ENCODE results near the gene TSR3.

Gene TSR3

GRCh38 chr16:1377406-1378010 lies 25.8 kb upstream of the TSR3 start:
- DNase-seq: no peak

GRCh38 chr16:1375741-1376410 lies 24.2 kb upstream of the TSR3 start:
- no peak for DNase-seq

GRCh38 chr16:1375298-1375640 lies 23.6 kb upstream of the TSR3 start:
- no peak for DNase-seq

- no peak for DNase-seq
These were observed 23.0 kb upstream of the TSR3 start for GRCh38 chr16:1374418-1375297.

- no peak for DNase-seq
These were observed 20.7 kb upstream of the TSR3 start for GRCh38 chr16:1372292-1372950.

GRCh38 chr16:1371054-1371978 lies 19.6 kb upstream of the TSR3 start:
- no peak for DNase-seq

- DNase-seq: no peak
These were observed 16.0 kb upstream of the TSR3 start for GRCh38 chr16:1367486-1368174.

- no peak for DNase-seq
These were observed 15.1 kb upstream of the TSR3 start for GRCh38 chr16:1366712-1367299.

- DNase-seq: no peak
These were observed 14.5 kb upstream of the TSR3 start for GRCh38 chr16:1366060-1366711.

- no peak for DNase-seq
These were observed 12.8 kb upstream of the TSR3 start for GRCh38 chr16:1364510-1364909.

GRCh38 chr16:1363501-1364041 lies 11.9 kb upstream of the TSR3 start:
- DNase-seq: peak; percentile 34

- DNase-seq: no peak
These were observed 11.1 kb upstream of the TSR3 start for GRCh38 chr16:1362807-1363206.

- no peak for DNase-seq
These were observed 10.1 kb upstream of the TSR3 start for GRCh38 chr16:1361685-1362360.

- DNase-seq: no peak
These were observed 6.4 kb upstream of the TSR3 start for GRCh38 chr16:1357906-1358566.

- no peak for DNase-seq
These were observed 4.6 kb upstream of the TSR3 start for GRCh38 chr16:1356061-1356900.

GRCh38 chr16:1355591-1355990 lies 3.9 kb upstream of the TSR3 start:
- DNase-seq: no peak

- no peak for DNase-seq
These were observed 3.3 kb upstream of the TSR3 start for GRCh38 chr16:1354815-1355540.

- no peak for DNase-seq
These were observed 480 bp downstream of the TSR3 start for GRCh38 chr16:1351215-1351581.

All from NCI-H2171 treated with DMSO at 0.1 percent for 48 hours (cell line).